Stimulated activated CD4-positive, alpha-beta T cell treated with anti-CD3 and anti-CD28 coated beads, Interleukin-1b, Interleukin-23, amount 100 ng/mL, for 4 hours (primary cell): ENCODE results near the gene MMP17.

Source experiments
- DNase-seq, 2 donors: peaks; one replicate each; pipeline ENCODE4 v3.0.0-alpha.2; 2020; ENCODE audit warnings: low read depth in 2 of 2

MMP17 gene

DNA sequence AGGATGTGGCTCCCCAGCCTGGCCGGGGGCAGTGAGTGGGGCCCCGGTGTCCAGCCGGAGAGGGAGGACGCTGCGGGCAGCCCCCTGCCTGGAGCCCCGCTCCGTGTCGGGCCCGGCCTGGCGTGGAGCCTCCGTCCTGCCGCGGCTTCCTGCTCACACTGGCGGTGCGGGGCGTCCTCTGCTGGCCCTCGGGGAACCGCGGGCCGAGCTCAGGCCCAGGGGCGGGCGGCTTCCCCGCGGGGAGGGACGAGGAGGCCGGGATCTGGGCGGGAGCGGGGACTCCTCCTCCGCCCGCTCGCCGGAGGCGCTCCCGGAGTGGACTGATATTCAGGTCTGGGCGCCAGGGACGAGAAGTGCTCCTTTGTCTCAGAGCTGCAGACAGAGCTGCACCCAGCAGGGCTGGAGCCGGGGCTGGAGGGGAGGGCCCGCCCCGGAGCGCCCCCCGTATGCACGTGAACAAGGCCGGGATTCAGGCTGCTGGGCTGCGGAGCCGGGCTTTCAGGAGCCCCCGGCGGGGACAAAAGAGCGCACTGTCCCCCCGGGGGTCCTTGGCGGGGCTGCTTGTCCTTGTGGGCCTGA is 2.2 kb downstream of the MMP17 start:
- DNase-seq: no peak

DNA sequence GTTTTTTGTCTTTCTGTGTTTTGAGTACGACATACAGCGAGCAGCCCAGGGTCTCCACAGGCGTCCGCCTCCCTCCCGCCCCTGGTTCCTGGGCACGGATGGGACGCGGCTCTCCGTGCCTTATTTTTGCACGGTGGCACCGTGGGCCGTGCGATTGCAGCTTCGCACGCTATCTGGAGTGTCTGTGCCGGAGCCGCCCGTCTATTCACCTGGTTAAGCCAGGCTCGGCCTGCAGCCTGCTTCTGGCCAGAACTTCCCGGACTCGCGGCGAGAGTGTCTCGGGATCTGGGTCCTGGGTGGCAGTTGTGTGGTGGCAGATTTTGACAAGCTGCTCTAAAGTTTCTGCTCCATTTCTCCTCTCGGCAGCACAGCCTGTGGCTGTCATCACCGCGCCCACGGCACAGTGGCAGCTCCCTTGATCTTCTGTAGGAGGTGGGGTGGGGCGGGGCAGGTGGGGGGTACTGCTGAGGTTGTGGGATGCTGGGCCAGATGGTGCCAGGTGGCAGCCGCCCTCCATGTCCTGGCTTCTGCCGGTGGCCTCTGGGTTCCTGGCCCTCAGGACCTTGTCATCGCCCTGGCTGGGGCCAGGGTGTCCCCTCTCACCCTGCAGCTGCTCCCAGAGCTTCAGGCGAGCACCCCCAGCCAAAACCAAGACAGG is 2.9 kb downstream of the MMP17 start:
- peak; percentile 24 to 38 for DNase-seq

DNA sequence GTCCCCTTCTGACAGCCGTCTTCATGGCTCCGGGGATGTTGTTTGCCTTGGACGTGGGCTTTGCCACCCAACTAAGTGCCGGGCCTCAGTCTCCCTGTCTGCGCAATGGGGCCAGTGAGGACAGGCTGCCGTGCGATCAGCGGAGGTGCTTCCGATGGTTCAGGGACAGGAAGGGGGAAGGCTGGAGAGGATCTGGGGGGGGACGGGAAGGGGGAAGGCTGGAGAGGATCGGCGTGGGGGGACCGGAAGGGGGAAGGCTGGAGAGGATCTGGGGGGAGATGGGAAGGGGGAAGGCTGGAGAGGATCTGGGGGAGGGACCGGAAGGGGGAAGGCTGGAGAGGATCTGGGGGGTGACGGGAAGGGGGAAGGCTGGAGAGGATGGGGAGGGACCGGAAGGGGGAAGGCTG is 3.4 kb downstream of the MMP17 start:
- no peak for DNase-seq

DNA sequence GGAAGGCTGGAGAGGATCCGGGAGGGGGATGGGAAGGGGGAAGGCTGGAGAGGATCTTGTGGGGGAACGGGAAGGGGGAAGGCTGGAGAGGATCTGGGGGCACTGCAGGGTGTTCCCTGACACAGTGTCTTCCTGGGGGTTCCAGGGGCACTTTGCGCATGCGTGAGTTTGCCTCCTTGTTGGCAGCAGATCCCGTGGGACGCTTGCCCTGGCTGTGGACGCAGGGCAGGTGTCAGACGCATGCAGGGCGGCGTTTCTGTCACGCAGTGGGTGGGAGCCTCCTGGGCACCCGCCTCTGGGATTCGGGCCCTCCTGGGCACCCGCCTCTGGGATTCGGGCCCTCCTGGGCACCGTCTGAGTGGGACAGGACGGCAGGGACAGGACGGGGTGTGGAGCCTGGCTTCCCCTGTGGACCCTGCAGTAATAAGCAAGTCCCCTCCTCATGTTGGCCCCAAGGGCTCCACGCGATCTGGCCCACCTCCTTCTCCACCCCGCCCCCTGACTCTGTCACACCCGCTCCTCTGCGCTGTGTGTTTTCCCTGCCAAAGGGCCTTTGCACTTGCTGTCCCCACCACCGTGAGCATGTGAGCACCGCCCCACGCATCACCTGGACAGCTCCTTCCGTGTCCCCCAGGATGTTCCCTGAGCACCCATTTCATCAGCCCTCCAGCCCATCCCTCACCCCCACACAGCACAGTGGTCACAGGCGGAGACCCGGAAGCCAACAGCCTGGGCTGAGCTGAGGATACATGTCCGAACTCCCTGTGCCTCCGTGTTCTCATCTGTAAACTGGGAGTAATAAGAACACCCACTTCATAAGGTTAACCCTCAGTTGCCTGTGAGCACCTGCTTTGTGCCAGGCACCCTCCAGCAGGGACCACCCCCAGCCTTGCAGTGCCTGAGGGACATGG is 4.4 kb downstream of the MMP17 start:
- no peak for DNase-seq

DNA sequence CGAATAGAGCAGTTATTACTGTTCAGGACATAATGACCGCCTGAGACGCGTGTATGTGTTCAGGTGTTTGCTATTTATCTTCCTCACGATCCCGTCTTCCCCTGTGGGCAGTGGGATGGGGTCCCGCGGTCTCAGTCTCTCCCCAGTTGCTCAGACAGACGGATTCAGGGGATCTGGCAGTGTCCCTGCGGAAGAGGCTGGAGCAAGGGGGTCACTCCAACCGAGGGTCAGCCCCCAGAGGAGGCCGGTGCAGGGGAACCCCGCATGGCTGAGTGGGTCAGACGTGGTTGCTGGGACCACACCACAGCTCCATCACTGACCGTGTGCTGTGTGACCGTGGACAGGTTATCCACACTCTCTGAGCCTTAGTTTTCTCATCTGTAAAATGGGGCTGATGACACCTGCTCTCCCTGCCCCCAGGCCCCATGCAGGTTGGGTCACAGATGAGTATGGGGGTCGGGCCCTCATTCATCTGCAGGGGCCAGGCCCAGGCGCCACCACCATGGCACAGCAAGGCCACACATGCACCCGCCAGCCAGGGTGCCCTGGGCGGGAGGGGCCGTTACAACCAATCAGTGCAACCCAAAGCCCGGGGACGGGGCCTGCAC is 5.2 kb downstream of the MMP17 start:
- no peak for DNase-seq

DNA sequence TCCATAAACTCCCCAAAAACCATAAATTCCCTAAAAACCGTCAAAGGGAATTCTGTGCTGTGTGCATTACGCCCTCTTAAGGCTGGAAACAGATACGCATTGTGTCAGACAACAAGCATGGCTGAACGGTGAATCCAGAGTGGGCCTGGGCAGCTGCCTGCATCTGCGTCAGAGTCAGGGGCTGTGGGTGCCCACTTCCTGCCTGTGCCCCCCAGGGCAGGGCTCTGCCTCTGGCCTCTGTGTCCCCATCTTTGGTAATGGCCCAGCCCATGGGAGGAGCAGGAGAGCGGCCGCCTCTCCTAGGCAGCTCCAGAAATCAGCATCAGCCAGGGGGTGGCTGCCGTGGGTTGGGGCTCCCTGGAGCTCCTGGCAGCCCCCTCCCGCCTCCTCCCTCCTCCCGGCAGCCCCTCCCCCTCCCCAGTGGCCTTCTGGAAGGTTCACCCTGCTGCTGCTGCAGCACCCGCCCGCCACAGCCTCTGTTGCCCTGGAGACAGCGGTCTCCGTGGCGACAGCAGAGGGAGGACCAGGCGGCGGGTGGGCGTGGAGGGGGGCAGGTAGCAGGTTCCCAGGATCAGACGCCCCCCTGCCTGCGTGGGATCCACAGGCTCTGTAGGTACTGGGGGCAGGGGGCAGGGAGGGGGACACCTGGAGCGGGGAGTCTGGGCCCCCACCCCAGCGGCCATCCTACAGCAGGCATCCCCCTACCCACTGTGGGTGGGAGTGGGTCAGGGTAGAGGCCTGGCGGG is 5.9 kb downstream of the MMP17 start:
- no peak for DNase-seq

DNA sequence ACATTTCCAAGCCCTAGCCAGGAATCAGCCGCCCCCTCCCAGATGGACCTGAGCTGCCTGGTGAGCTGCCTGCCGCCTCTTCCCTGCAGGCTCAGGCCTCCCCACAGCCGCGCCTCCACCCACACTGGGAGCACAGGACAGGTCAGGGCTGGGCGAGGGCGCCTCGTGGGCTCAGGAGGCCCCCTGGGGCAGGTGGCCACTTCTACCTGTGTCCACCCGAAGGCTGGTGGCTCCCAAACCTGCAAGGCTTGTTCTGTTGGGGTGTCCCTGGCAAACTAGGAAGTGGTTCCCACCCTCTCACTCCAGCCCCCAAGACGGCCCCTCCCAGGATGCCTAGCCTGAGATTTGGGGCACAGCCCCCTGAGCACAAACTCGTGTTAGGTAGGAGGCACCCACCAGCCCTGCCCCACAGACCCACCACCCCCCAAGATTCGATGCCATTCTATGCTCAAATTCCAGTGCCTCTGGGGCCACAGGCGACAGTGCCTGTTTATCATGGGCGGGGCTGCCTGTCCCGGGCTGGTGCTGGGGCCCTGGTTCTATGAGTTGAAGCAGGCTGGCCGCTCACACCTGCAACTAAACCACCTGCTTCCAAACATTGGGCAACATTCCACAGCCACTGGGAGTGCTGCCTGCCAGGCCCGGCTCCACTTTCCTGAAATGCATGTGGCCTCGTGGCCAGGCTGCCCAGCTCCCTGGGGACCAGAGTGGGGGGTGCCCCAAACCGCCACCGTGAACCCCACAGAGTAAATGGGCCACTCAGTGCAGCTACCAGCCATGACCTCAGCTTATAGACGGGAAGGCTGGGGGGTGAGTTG is 6.8 kb downstream of the MMP17 start:
- DNase-seq: no peak

DNA sequence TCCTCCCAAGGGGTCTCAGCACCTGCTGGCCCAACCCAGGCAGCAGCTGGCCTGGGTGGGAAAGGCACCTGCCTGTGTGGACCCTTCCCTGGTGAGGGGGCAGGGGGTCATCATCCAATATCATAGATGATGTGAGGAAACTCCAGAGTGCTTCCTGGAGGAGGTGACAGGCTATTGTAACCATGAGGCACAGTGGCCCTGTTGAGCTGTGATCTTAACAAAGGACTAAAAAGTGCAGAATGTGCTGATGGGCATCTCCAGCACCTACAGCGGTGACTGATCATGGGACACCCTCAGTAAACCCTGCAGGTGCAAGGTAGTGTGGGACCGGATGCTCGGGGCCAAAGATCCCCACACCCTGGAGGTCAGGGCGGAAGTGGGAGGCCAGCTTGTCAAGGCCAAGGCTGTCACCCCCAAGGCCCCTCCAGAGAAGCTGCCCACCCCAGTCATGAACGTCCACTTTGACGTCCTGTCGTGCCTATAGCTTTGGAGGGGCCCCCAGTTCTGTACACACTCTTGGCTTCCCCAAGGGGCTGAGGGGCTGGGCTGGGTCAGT is 7.5 kb downstream of the MMP17 start:
- DNase-seq: no peak

DNA sequence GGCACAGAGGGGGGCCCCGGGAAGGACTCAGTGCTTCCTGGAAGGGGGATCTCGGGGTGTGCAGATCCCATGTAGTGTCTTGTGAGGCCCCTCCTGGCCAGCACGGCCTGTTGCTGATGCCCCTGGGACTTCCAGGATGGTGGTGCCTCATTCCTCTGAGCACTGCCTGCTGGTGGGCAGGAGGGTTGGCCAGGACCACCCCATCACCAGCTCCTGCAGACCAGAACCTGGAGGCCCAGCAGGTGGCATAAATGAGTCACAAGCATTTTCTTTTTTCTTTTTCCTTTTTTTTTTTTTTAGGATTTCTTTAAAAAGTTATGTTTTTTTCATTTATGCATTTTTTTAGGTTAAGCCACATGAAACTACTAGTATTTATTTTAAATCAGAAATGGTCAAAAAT is 8.0 kb downstream of the MMP17 start:
- no peak for DNase-seq

DNA sequence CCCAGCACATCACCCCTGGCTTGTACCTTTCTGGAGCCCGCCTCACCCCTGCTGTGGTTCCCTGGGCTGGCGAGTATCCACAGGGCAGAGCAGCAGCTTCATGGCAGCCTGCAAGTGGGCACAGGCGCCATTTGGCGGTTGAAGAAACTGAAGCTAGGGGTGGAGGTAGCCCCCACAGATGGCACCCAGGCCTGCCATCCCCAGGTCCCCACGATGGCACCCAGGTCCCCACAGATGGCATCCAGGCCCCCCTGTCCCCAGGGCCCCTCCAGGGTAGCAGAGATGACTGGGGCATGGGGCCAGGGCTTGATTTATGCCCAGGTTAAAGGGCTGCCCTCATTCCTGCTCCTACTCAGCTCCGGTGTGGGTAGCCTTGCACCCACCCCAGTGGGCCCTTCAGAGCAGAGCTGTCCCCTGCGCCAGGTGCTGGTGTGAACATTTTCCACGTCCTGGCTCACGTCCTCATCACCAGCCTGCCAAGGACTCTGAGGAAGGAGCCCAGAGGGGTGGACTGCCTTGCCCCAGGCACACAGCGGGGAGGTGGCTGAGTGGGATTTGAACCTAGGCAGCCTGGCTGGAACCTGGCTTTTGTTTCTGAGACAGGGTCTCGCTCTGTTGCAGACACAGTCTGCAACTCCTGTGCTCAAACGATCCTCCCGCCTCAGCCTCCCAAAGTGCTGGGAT is 8.7 kb downstream of the MMP17 start:
- DNase-seq: no peak

DNA sequence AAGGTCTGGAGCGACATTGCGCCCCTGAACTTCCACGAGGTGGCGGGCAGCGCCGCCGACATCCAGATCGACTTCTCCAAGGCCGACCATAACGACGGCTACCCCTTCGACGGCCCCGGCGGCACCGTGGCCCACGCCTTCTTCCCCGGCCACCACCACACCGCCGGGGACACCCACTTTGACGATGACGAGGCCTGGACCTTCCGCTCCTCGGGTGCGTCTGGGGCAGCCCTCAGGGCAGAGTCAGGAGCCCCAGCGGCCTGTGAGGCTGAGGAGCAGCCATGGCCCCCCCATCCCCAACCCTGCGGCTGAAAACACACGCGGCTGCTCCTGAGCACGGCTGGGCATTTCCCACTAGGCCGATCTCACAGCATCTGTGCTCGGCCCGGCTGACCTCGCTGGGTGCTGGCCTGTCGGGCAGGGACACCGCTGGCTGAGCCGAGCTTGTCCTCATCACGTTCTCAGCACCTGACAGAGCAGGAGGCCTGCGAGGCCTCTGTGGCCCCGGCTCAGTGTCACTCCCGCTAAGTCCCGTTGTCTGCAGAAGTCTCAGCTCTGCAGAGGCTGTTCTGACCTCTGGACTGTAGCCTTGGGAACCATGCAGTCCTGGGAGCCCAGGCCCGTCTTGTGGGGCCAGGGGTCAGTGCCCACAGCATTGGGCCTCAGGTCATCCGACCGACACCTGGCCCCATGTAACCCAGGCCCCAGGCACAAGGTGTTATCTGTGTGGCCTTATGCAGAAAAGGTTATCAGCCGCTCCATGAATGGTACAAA is 12.6 kb downstream of the MMP17 start:
- no peak for DNase-seq

DNA sequence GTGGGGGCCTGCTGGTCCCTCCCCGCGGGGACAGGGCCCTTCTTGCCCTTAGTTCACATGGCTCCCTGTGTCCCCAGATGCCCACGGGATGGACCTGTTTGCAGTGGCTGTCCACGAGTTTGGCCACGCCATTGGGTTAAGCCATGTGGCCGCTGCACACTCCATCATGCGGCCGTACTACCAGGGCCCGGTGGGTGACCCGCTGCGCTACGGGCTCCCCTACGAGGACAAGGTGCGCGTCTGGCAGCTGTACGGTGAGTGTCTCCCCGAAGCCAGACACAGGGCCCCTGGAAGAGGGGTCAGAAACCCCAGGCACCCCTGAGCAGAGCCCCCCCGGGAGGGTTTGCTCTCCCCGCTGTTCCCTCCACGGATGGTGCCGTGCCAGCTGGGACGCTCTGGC is 13.4 kb downstream of the MMP17 start:
- no peak for DNase-seq

DNA sequence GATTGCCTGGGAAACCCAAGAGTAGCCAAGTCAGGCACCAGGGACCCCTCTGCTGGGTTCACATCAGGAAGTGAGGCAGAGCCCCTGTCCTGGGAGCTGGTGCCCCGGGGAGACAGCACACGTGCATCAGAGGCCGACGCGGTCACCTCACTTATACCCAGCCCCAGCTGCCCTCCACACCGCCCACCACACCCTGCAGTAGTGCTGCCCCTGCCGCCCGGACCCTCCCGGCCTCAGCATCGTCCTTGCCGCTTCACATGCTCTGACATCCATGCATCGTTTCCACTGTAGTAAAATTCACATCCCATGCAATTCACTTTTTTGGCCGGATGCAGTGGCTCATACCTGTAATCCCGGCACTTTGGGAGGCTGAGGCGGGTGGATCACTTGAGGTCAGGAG is 14.0 kb downstream of the MMP17 start:
- DNase-seq: no peak

DNA sequence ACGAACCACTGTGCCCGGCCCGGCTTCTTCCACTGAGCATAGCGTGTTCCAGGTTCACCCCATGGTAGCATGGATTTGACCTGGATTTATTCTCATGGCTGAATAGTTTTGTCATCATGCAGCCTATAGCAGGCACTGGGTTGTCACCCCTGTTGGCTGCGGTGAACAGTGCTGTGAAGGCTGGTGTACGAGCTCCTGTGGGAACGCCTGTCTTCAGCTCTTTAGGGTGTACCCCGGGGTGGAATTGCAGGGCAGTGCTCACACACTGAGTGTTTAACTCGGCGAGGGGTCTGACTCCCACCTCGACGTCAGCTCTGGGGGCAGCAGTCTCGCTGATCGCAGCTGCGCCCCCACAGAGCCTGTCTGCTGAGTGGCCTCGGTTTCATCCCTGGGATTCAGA is 15.3 kb downstream of the MMP17 start:
- DNase-seq: no peak

DNA sequence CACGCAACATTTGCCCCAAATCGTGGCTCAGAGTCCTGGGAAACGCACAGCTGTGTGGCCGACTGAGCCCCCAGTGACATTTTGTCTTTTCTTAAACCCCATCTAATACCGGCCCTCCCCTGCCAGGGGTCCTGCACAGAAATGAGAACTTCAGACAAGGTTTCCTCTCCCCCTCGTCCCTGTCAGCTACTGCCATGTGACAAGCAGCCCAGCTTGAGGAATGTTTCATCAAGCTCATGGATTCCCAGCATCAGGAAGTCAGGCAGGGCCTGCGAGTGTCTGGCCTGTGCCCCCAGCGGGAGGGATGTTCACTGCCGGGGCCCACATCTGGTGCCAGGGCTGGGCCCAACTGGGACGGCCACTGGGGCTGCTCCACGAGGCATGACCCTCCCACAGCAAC is 15.9 kb downstream of the MMP17 start:
- no peak for DNase-seq

DNA sequence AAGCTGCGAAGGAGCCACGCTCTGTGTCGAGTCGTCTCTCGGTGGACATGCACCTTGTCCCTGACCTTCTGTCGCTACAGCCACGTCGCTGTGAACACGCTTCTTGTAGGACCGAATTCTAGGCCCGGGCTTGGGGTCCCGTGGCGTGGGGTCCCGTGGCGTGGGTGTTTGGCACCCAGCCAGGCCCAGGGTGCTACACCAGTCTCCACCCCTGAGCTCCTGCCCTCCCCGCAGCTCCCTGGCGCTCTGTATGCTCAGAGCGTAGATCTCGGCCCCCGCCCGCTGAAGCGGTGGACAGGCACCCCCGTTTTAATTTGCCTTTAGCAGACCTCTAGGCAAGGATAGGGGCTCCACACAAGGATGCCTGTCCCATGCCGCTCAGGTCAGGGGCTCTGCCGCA is 16.5 kb downstream of the MMP17 start:
- no peak for DNase-seq

DNA sequence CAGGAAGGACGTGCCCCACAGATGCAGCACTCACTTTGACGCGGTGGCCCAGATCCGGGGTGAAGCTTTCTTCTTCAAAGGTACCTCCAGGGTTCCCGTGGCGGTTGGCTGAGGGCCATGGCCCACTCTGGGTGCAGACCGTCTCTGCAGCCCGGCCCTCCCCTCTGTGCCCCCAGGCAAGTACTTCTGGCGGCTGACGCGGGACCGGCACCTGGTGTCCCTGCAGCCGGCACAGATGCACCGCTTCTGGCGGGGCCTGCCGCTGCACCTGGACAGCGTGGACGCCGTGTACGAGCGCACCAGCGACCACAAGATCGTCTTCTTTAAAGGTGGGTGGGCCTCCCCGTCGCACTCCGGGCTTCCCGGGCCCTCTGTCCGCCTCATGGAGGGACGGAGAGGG is 16.9 kb downstream of the MMP17 start:
- no peak for DNase-seq

DNA sequence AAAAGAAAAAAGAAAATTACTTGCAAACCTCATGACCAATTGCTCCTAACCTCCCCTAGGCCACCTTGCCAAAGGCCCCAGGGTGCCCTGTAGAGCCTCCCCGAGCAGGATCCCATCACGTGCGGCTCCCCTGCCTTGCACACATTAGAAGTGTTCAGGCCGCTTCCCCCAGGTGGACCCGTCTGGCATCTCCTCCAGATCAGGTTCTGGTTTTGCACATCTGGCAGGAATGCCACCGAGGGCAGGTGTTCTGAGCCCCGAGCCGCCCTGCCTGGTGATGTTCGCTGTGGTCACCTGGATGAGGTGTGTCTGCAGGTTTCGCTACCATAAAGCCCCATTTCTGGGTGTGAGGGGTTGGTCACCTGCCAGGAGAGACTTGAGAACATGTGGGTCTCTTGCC is 19.3 kb downstream of the MMP17 start:
- DNase-seq: no peak

DNA sequence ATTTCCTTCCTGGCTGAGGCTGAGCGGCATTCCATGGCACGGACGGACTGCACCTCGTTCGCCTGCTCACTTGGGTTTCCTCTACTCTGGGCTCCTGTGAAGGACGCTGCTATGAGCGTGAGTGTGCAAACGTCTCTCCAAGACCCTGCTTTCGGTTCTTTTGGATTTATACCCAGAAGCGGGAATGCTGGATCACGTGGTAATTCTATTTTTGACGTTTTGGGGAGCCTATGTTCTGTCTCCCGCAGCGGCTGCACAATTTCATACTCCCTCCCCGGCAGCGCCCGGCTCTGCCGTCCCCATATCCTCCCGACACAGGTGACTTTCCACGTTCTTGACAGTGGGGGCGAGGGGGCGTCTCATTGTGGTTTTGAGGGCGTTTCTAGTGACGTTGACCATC is 20.6 kb downstream of the MMP17 start:
- no peak for DNase-seq
